GM12865 (cell line): ENCODE measurements around the gene CYP2W1.

Experiments
- DNase-seq: peaks from one replicate; pipeline ENCODE4 v3.0.0; 2010; ENCODE audit warnings: low read depth
- H3K4me3 ChIP-seq: 2 replicates; pipeline ENCODE4 v1.5.1; 2011; ENCODE audit warnings: mild to moderate bottlenecking, low read depth, low read length, control low read depth
- TF ChIP-seq, protein P1 (sequence below): IDR thresholded peaks from 2 replicates; pipeline ENCODE4 v1.5.1; 2011; ENCODE audit warnings: low read length, control low read depth, low read depth, inconsistent platforms; ENCODE audit not compliant: insufficient read depth; ENCODE audit errors: missing control alignments

The CYP2W1 gene

DNA sequence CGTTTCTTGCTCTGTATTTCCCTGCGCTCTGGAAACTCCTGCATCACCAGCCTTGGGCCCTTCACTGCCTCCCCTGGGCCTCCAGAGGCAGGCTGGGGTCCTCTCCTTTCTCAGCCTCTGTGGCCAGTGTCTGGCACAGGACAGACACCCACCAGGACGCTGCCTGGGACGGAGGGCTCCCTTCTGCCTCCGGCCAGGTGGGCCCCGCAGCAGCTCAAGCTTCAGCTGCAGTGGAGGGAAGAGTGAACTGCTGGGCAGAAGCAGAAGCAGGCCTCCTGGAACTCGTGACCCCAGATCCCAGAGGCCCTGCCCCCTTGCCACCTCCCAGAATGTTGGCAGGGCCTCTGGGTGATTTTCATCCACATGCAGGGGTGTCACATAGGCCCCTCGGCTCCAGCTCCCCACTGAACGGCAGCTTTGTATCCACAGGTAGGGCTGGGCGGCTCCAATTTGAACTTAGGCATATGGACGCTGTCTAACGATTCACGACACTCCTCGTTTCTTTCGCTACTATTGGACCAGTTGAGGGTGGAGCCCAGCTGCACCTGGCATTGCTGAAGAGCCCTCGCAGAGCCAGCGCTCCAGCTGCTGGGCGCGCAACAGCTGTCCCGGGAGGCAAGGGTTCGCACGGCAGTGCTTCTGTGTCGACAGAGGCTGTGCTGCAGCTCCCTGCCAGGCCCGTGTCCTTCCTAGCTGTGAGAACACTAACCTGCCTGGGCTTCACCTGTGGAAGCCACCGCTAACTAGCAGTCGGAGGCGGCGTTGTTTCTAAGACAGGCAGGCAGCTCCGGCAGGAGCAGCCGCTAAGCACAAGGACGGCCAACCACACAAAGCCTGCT is 43.0 kb downstream of the CYP2W1 start:
- peak overlapping the region; percentile 84 for H3K4me3 ChIP-seq
- TF ChIP-seq, protein P1, sequence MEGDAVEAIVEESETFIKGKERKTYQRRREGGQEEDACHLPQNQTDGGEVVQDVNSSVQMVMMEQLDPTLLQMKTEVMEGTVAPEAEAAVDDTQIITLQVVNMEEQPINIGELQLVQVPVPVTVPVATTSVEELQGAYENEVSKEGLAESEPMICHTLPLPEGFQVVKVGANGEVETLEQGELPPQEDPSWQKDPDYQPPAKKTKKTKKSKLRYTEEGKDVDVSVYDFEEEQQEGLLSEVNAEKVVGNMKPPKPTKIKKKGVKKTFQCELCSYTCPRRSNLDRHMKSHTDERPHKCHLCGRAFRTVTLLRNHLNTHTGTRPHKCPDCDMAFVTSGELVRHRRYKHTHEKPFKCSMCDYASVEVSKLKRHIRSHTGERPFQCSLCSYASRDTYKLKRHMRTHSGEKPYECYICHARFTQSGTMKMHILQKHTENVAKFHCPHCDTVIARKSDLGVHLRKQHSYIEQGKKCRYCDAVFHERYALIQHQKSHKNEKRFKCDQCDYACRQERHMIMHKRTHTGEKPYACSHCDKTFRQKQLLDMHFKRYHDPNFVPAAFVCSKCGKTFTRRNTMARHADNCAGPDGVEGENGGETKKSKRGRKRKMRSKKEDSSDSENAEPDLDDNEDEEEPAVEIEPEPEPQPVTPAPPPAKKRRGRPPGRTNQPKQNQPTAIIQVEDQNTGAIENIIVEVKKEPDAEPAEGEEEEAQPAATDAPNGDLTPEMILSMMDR, result no peak
- DNase-seq, result no peak

DNA sequence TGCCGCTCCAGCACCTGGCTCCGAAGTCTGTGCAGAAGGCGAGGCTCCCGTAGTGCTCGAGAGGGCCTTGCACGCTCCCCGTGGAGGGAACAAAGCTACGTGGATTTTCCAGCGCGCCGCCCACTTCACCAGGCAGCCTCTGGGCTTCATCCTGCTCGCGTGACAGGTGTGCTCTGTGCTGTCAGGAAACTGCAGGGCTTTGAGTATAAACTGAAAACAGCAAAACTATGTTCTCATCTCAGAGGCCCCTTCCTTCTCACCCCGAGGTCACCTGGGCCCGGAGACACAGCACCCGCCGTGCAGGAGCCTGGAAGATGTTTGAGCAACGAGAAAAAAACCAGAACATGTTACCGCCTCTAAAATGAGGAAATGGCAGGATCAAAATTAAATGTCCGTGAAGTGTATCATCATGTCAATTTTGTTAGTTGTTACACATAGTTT is 43.8 kb downstream of the CYP2W1 start:
- peak; percentile 55 for DNase-seq
- peak overlapping the region; percentile 84 for H3K4me3 ChIP-seq
- TF ChIP-seq, protein P1, result no peak

DNA sequence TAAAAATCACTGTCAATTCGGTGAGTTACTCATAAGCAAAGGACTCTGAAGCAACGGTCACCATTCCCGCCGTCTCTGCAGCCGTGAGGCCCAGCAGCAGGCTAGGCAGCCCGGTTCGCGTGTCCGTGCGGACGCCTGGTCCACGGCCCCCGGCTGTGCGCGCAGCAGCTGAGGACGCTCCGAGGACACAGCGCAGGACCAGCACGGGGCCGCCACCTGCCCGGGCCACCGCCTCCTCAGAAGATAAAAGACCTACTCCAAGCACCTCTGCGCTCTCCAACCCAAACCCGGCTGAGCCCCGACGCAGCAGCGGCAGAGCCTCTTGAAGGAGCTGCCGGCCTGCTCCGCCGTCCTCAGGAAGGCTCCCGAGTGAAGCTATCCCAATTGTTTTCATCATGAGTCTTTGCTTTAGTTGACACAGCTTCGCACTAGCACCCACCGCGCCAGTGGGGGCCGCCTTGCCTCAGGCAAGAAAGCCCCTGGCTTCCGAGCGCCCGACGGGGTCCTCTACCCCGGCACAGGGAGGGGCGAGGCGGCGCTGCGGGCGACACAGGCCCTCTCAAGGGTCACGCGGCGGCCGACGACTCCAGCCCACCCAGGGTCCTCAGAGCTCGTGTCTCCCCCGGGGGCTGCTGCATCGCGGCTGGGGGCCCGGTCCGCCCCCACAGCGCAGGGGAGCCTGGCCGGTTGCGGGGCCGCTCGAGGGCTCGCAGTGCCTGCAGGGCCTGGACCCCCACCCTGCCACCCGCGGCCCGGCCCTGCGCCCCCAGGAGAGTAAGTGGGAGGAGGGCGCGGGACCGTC is 44.5 kb downstream of the CYP2W1 start:
- peak; percentile 41 for DNase-seq
- TF ChIP-seq, protein P1, result no peak
- peak overlapping the region; percentile 84 for H3K4me3 ChIP-seq

DNA sequence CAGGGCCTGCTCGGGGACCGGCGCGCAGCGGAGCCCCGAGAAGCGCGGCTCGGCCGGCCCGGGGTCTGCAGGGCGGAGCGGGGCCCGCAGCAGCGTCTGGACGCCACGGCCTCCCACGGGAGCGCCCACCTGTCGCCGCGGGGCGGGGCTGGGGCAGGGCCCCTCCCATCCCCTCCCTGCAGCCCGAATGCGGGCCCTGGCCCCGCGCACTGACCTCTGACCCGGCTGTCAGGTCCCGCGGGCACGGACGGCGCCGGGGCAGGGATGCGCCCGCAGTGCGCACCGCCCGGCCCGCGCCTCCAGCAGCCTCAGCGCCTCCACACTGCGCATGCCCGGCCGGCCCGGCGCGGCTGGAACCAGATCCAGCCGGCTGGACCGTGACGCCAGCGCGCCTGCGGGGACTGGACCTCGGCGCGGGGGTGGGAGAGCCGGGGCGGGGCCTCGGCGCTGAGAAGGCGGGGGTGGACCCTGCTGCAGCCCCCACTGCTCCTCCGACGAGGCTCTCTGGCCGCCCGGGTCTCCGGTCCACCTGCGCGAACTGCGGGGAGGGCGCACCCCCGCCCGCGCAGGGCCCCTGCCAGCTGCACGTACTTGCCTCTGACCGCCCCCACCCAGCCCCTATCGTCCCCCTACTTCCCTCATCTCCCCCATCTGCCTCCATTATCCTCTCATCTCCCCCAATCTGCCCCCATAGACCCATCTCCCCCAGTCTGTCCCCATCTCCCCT is 45.2 kb downstream of the CYP2W1 start:
- peak overlapping the region; percentile 84 for H3K4me3 ChIP-seq
- TF ChIP-seq, protein P1, result no peak
- DNase-seq, result peak; percentile 94

DNA sequence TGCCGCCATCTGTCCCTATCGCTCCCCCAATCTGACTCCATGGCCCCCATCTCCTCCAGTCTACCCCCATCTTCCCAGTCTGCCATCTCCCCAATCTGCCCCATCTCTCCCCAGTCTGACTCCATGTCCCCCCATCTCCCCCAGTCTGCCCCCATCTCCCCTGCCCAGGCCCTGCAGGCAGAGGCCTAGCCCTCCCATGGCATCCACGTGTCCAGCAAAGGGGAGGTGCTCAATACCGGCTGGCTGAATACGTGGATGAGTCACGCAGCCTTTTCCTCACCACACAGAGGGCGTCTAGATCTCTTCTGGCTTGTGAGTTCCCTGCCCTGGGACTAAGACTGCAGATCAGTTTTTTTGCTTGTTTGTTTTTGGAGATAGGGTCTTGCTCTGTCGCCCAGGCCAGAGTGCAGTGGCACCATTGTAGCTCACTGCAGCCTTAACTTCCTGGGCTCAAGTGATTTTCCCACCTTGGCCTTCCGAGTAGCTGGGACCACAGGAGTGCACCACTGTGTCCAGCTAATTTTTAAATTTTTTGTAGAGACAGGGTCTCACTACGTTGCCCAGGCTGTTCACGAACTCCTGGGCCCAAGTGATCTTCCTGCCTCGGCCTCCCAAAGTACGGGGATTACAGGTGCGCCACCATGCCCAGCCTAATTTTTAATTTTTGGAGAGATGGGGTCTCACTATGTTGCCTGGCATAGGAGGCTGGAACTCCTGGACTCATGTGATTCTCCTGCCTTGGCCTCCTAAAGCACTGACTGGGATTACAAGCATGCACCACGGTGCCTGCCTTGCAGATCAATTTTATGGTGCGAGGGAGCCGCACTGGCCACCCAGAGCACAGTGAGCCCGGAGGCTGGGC is 46.0 kb downstream of the CYP2W1 start:
- peak; percentile 85 for DNase-seq
- peak overlapping the region; percentile 84 for H3K4me3 ChIP-seq
- TF ChIP-seq, protein P1, result no peak

DNA sequence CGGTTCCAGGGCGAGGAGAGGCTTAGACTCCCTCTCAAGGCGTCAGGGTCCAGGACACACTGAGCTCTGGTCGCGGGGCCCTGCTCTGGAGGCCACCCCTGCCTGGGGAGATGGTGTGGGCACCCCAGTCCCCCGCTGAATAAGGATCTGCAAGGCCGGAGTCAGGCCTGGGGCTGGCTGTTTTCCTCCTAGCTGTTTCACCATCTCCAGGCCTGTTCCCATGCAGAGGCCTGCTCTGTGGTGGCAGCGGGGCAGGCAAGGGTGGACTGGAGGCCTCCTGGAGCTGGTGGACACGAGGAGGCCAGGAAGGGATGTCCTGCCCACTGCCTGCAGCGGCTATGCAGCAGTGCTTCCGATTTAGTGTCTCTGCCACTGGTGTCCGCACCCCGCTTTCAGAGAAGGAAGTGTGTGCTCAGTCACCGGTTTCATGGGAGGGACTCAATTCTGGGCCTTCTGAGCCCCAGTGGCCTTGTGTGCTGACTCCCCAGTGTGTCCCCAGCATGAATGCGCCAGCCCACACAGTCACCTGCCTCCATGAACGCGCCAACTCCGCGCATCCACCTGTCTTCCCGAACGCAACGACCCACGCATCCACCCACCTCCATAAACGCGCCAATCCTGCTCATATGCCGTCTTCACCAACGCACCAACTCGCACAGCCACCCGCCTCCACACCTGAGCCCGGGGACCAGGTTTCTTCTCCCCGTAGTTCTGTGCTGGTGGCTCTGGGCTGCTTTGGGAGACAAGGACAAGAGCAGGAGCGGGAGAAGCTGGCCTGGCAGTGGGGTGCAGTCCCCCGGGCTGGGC is 46.9 kb downstream of the CYP2W1 start:
- DNase-seq, result no peak
- TF ChIP-seq, protein P1, result no peak
- no peak overlapping the region for H3K4me3 ChIP-seq
